H9 (cell line): ENCODE data around the gene HBP1. TPM values are rescaled to one million over a fixed set of nuclear protein-coding genes. Genes with fewer than 3 reads are reported as not detected.
A peak's percentile ranks its signal among the peaks of the same experiment; 100 is the strongest.

Experiments used
- DNase-seq: peaks from one replicate; pipeline ENCODE4 v3.0.0-alpha.2; 2017
- H2AFZ ChIP-seq: one replicate; pipeline ENCODE4 v1.6.1; 2013; ENCODE audit warnings: mild to moderate bottlenecking, low read length, control low read depth, moderate library complexity
- H2AK5ac ChIP-seq: 2 replicates; pipeline ENCODE4 v1.6.1; 2013; ENCODE audit warnings: low read length, control low read depth, mixed read lengths; ENCODE audit not compliant: insufficient read length
- H2BK120ac ChIP-seq: one replicate; pipeline ENCODE4 v1.6.1; 2013; ENCODE audit warnings: low read depth, mild to moderate bottlenecking, low read length, control low read depth, inconsistent platforms; ENCODE audit not compliant: poor library complexity, severe bottlenecking
- H2BK12ac ChIP-seq: 2 replicates; pipeline ENCODE4 v1.6.1; 2013; ENCODE audit warnings: low read length, control low read depth, mixed read lengths, low read depth; ENCODE audit not compliant: insufficient read length
- H2BK15ac ChIP-seq: 2 replicates; pipeline ENCODE4 v1.6.1; 2013; ENCODE audit warnings: low read depth, low read length, control low read depth
- H2BK20ac ChIP-seq: one replicate; pipeline ENCODE4 v1.6.1; 2013; ENCODE audit warnings: low read depth, mild to moderate bottlenecking, low read length, control low read depth, inconsistent platforms; ENCODE audit not compliant: poor library complexity, severe bottlenecking
- H2BK5ac ChIP-seq: 2 replicates; pipeline ENCODE4 v1.6.1; 2013; ENCODE audit warnings: low read length, control low read depth, mixed read lengths; ENCODE audit not compliant: insufficient read length
- H3K14ac ChIP-seq: 2 replicates; pipeline ENCODE4 v1.6.1; 2013; ENCODE audit warnings: low read length, control low read depth; ENCODE audit not compliant: insufficient read depth
- H3K18ac ChIP-seq: 2 replicates; pipeline ENCODE4 v1.6.1; 2013; ENCODE audit warnings: low read depth, mild to moderate bottlenecking, mixed read lengths, low read length, control low read depth; ENCODE audit not compliant: insufficient read length
- H3K23ac ChIP-seq: 2 replicates; pipeline ENCODE4 v1.6.1; 2013; ENCODE audit warnings: low read length, control low read depth, mixed read lengths, low read depth; ENCODE audit not compliant: insufficient read length
- H3K23me2 ChIP-seq: 2 replicates; pipeline ENCODE4 v1.6.1; 2013; ENCODE audit warnings: low read depth, mild to moderate bottlenecking, mixed read lengths, low read length, control low read depth; ENCODE audit not compliant: insufficient read length, poor library complexity, severe bottlenecking
- H3K27ac ChIP-seq: 2 replicates; pipeline ENCODE4 v1.5.1; 2013; ENCODE audit warnings: low read length, control low read depth, mixed read lengths, low read depth; ENCODE audit not compliant: insufficient read length
- H3K27me3 ChIP-seq: 2 replicates; pipeline ENCODE4 v1.6.1; 2013; ENCODE audit warnings: low read length, control low read depth, inconsistent platforms; ENCODE audit not compliant: insufficient read depth
- H3K4ac ChIP-seq: 2 replicates; pipeline ENCODE4 v1.6.1; 2013; ENCODE audit warnings: low read depth, mild to moderate bottlenecking, control low read depth, inconsistent platforms, low read length, moderate library complexity
- H3K4me1 ChIP-seq: 2 replicates; pipeline ENCODE4 v1.6.1; 2013; ENCODE audit warnings: low read length, control low read depth, inconsistent platforms; ENCODE audit not compliant: insufficient read depth
- H3K4me2 ChIP-seq: 2 replicates; pipeline ENCODE4 v1.6.1; 2013; ENCODE audit warnings: low read length, control low read depth, mixed read lengths; ENCODE audit not compliant: insufficient read length, insufficient read depth
- H3K56ac ChIP-seq: 2 replicates; pipeline ENCODE4 v1.6.1; 2013; ENCODE audit warnings: low read depth, mild to moderate bottlenecking, mixed read lengths, low read length, control low read depth; ENCODE audit not compliant: insufficient read length
- H3K79me1 ChIP-seq: 2 replicates; pipeline ENCODE4 v1.6.1; 2013; ENCODE audit warnings: low read depth, mild to moderate bottlenecking, moderate library complexity, low read length, control low read depth, inconsistent platforms; ENCODE audit not compliant: insufficient read depth, poor library complexity, severe bottlenecking
- H3K79me2 ChIP-seq: 2 replicates; pipeline ENCODE4 v1.6.1; 2013; ENCODE audit warnings: low read length, control low read depth, inconsistent platforms; ENCODE audit not compliant: insufficient read depth
- H3K9ac ChIP-seq: 2 replicates; pipeline ENCODE4 v1.6.1; 2013; ENCODE audit warnings: low read length, control low read depth, mixed read lengths; ENCODE audit not compliant: insufficient read length; ENCODE audit errors: extremely low read depth
- H3K9me3 ChIP-seq: one replicate; pipeline ENCODE4 v1.6.1; 2013; ENCODE audit warnings: low read depth, low read length, inconsistent platforms; ENCODE audit not compliant: control insufficient read depth
- H3T11ph ChIP-seq: one replicate; pipeline ENCODE4 v1.6.1; 2013; ENCODE audit warnings: mild to moderate bottlenecking, low read length, control low read depth, inconsistent platforms
- H4K20me1 ChIP-seq: one replicate; pipeline ENCODE4 v1.6.1; 2013; ENCODE audit not compliant: control insufficient read depth, insufficient read length, insufficient read depth
- H4K5ac ChIP-seq: 2 replicates; pipeline ENCODE4 v1.6.1; 2013; ENCODE audit warnings: low read depth, mild to moderate bottlenecking, mixed read lengths, low read length, control low read depth; ENCODE audit not compliant: insufficient read length
- H4K8ac ChIP-seq: replicated peaks from 2 replicates; pipeline ENCODE4 v1.6.1; 2013; ENCODE audit warnings: low read length, control low read depth, mixed read lengths, low read depth; ENCODE audit not compliant: insufficient read length
- H4K91ac ChIP-seq: 2 replicates; pipeline ENCODE4 v1.6.1; 2013; ENCODE audit warnings: low read depth, mild to moderate bottlenecking, moderate library complexity, mixed read lengths, low read length, control low read depth; ENCODE audit not compliant: insufficient read length
- H3K27ac Mint-ChIP-seq, 3 experiments: 2 replicates in 2 of 3; 3 replicates in 1 of 3; pipeline ENCODE4 v1.8.0; 2020 to 2021; ENCODE audit warnings: mixed read lengths in 3 of 3, mild to moderate bottlenecking in 1 of 3, moderate library complexity in 1 of 3
- H3K27me3 Mint-ChIP-seq: 2 replicates; pipeline ENCODE4 v1.8.0; 2021; ENCODE audit warnings: low read depth, mild to moderate bottlenecking, moderate library complexity, mixed read lengths
- H3K36me3 Mint-ChIP-seq, 3 experiments: 2 replicates in 2 of 3; 3 replicates in 1 of 3; pipeline ENCODE4 v1.8.0; 2020 to 2021; ENCODE audit warnings: low read depth in 3 of 3, mixed read lengths in 3 of 3; ENCODE audit not compliant: insufficient read depth in 1 of 3
- H3K4me1 Mint-ChIP-seq, 2 experiments: 2 replicates each; pipeline ENCODE4 v1.8.0; 2020; ENCODE audit warnings: mixed read lengths in 2 of 2
- H3K4me3 Mint-ChIP-seq, 2 experiments: 2 replicates in 1 of 2; 3 replicates in 1 of 2; pipeline ENCODE4 v1.8.0; 2020 to 2021; ENCODE audit warnings: mild to moderate bottlenecking in 2 of 2, mixed read lengths in 2 of 2, moderate library complexity in 1 of 2
- H3K9me3 Mint-ChIP-seq, 2 experiments: 2 replicates in 1 of 2; 3 replicates in 1 of 2; pipeline ENCODE4 v1.8.0; 2020; ENCODE audit warnings: mild to moderate bottlenecking in 2 of 2, mixed read lengths in 2 of 2, moderate library complexity in 1 of 2
- CTCF ChIP-seq: fragments of 200-600 bp; sonication (generic); conservative IDR thresholded peaks from 3 replicates; pipeline ENCODE4 v1.8.0; 2021; ENCODE audit warnings: antibody characterized with exemption, mild to moderate bottlenecking
- WGBS: extraction: QIAGEN DNeasy Blood & Tissue Kit; methylation state at CpG from one replicate; pipeline ENCODE4 v1.1.7; 2013; ENCODE audit warnings: missing lambda C conversion rate, low lambda C conversion rate, mixed read lengths; ENCODE audit not compliant: insufficient read length; ENCODE audit errors: extremely low coverage; 5-methylcytosine and 5-hydroxymethylcytosine counted together
- total RNA-seq: library from RNA; stranded (reverse); gene quantifications from 2 replicates; pipeline ENCODE4 v1.2.1, GENCODE V29; 2021

Gene HBP1
- total RNA-seq, 1 experiment from 2014 or later: 27.6 TPM

DNA sequence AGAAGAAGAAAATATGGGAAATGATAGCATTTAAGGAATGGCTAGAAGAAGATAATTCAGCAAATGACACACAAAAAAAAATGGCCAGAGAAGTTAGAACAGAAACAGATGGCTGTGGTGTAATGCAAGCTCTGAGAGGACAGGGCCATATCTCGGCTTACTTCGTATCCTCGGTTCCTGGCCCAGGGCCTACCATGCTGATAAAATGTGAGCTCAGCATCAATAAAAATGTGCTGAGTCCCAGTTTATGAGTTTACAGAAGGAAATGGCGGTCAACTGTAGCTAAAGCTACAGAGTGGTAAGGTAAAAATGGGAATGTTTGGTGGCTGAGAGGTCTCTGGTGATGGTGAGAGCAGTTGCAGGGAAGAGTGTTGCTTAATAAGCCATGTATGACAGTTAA, 40.8 kb downstream of the HBP1 start:
- Histone ChIP-seq H3K14ac (no peak overlapping the region), H2BK12ac (no peak overlapping the region), H3K79me2 (no peaks in the 10 kb centered on the region), H3K27ac (no peak overlapping the region), H3K9me3 (no peaks in the 10 kb centered on the region), H2AK5ac (no peak overlapping the region), H2BK5ac (no peak overlapping the region), H3K4ac (no peak overlapping the region), H2BK15ac (no peak overlapping the region), H4K91ac (no peak overlapping the region), H3K27me3 (no peaks in the 10 kb centered on the region), H3K56ac (no peak overlapping the region), H4K5ac (no peak overlapping the region), H2BK20ac (no peak overlapping the region), H3K23ac (no peak overlapping the region), H3K79me1 (no peaks in the 10 kb centered on the region), H4K20me1 (no peaks in the 10 kb centered on the region), H2AFZ (no peak overlapping the region), H3K4me2 (no peak overlapping the region), H3K4me1 (no peaks in the 10 kb centered on the region), H4K8ac (no peak overlapping the region), H3K9ac (no peak overlapping the region), H3K23me2 (no peaks in the 10 kb centered on the region), H2BK120ac (no peak overlapping the region), H3T11ph (no peak overlapping the region), H3K18ac (no peak overlapping the region)
- DNase-seq: no peak
- H3K27ac Mint-ChIP-seq: peak overlapping the region in 1 of 3 experiments; percentile 76; a peak in 2 of 7 replicates
- peaks cover 0 to 4% of the 10 kb centered on the region in 2 experiments; a peak in 2 of 4 replicates for H3K4me1 Mint-ChIP-seq
- H3K9me3 Mint-ChIP-seq: no peaks in the 10 kb centered on the region
- H3K27me3 Mint-ChIP-seq: no peaks in the 10 kb centered on the region
- TF ChIP-seq CTCF: no peak
- WGBS: no CpG with 5 or more reads among the region's 4 CpGs
- no peak overlapping the region; a peak in 1 of 5 replicates for H3K4me3 Mint-ChIP-seq
- peaks cover 7 to 17% (median 12%) of the 10 kb centered on the region in 3 experiments; a peak in 6 of 7 replicates for H3K36me3 Mint-ChIP-seq
